ENCODE data around the gene C3orf20.

DNA sequence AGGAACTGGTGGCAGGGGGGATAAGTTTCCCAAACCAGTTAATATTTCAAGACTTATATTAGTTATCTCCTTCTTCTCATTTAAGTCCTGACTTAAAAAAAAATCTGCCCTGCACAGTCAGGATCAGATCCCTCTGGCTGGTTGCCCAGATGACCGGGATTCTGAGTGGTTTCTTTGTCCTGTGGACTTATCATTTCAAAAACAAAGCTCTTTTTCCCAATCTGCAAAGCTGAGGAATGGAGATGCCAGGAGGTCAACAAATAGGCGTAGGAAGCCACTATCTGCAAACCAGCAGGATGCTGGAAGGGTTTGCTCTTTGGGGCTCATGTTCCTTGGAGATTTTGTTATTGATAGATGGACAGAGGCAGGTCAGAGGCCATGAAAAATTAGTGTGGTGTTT lies 5.8 kb downstream of the C3orf20 start:
- TF ChIP-seq, protein P1, sequence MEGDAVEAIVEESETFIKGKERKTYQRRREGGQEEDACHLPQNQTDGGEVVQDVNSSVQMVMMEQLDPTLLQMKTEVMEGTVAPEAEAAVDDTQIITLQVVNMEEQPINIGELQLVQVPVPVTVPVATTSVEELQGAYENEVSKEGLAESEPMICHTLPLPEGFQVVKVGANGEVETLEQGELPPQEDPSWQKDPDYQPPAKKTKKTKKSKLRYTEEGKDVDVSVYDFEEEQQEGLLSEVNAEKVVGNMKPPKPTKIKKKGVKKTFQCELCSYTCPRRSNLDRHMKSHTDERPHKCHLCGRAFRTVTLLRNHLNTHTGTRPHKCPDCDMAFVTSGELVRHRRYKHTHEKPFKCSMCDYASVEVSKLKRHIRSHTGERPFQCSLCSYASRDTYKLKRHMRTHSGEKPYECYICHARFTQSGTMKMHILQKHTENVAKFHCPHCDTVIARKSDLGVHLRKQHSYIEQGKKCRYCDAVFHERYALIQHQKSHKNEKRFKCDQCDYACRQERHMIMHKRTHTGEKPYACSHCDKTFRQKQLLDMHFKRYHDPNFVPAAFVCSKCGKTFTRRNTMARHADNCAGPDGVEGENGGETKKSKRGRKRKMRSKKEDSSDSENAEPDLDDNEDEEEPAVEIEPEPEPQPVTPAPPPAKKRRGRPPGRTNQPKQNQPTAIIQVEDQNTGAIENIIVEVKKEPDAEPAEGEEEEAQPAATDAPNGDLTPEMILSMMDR (IDR thresholded peaks at IDR 0.05): no peak
- TF ChIP-seq POLR2A (IDR thresholded peaks at IDR 0.05; ENCODE audit: low read depth): no peak
